Fibroblast of mammary gland (primary cell): ENCODE measurements around the gene ABCC2.

Experiments used
- DNase-seq: peaks from one replicate; pipeline ENCODE4 v3.0.0-alpha.2; 2010; ENCODE audit warnings: low read depth
- H3K4me3 ChIP-seq: 2 replicates; pipeline ENCODE4 v1.5.1; 2011; ENCODE audit warnings: low read depth, mild to moderate bottlenecking, low read length, moderate library complexity; ENCODE audit not compliant: control insufficient read depth
- TF ChIP-seq, protein P1 (sequence below): conservative IDR thresholded peaks from 2 replicates; pipeline ENCODE4 v1.5.1; 2011; ENCODE audit warnings: low read depth, low read length, inconsistent platforms; ENCODE audit not compliant: control insufficient read depth, insufficient read depth

The ABCC2 gene

DNA sequence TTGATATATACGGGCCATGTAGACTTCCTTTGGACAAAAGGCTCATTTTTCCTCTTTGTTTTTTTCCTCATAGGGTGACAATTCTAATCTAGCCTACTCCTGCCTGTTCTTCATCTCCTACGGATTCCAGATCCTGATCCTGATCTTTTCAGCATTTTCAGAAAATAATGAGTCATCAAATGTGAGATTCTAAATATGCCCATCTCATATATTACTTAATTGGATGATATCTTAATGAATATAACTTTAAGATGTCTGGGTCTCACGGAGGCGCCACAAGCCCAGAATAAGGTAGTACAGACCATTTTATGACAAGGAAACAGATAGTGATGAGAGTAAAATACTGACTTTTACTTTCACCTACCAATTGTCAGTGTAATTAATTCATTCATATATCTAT lies 11.4 kb downstream of the ABCC2 start:
- TF ChIP-seq, protein P1, sequence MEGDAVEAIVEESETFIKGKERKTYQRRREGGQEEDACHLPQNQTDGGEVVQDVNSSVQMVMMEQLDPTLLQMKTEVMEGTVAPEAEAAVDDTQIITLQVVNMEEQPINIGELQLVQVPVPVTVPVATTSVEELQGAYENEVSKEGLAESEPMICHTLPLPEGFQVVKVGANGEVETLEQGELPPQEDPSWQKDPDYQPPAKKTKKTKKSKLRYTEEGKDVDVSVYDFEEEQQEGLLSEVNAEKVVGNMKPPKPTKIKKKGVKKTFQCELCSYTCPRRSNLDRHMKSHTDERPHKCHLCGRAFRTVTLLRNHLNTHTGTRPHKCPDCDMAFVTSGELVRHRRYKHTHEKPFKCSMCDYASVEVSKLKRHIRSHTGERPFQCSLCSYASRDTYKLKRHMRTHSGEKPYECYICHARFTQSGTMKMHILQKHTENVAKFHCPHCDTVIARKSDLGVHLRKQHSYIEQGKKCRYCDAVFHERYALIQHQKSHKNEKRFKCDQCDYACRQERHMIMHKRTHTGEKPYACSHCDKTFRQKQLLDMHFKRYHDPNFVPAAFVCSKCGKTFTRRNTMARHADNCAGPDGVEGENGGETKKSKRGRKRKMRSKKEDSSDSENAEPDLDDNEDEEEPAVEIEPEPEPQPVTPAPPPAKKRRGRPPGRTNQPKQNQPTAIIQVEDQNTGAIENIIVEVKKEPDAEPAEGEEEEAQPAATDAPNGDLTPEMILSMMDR: no peak
- no peak overlapping the region for H3K4me3 ChIP-seq
- no peak for DNase-seq

DNA sequence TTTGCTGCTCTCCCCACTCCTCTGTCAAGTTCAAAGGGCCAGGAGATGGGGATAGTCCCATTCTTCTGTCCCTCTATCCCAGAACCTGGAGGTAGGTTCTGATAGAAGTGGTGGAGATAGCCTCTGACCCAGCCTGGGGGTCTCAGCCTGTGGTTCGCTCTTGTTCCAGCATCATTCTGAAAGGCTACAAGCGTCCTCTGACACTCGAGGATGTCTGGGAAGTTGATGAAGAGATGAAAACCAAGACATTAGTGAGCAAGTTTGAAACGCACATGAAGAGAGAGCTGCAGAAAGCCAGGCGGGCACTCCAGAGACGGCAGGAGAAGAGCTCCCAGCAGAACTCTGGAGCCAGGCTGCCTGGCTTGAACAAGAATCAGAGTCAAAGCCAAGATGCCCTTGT lies 14.5 kb downstream of the ABCC2 start:
- H3K4me3 ChIP-seq: no peak overlapping the region
- TF ChIP-seq, protein P1: no peak
- DNase-seq: no peak

DNA sequence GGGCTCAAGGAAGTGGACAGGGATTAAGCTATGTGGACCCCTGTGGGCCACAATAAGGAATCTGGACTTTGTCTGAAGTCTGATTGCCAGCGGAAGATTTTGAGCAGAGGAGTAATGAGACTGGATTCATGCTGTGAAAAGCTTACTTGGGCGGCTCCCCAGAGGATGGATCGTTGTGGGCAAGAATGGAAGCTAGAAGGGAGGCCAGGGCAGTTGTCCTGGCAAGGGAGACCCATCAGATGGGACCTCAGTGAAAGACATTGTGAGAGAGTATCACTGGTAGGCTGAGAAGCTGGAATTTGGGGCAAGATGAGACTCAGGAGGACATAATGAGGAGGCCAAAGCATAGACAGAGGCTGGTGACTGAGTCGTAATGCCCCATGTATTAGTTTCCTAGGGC lies 15.6 kb downstream of the ABCC2 start:
- H3K4me3 ChIP-seq: no peak overlapping the region
- TF ChIP-seq, protein P1: no peak
- DNase-seq: no peak

DNA sequence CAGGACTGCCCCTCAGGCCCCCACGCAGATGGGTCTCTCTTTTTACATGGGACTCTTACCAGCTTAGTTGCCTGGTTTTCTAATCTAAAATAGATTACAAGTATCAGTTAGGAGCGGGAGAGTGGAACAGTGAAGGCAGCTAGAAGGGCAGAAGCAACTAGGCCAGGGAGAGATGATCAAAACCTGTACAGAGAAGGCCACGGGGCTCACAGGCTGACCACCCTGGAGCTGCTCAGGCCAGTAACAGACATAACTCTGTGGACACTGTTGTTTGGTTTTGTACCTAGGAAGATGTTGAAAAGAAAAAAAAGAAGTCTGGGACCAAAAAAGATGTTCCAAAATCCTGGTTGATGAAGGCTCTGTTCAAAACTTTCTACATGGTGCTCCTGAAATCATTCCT lies 16.5 kb downstream of the ABCC2 start:
- TF ChIP-seq, protein P1: no peak
- H3K4me3 ChIP-seq: no peak overlapping the region
- DNase-seq: no peak

DNA sequence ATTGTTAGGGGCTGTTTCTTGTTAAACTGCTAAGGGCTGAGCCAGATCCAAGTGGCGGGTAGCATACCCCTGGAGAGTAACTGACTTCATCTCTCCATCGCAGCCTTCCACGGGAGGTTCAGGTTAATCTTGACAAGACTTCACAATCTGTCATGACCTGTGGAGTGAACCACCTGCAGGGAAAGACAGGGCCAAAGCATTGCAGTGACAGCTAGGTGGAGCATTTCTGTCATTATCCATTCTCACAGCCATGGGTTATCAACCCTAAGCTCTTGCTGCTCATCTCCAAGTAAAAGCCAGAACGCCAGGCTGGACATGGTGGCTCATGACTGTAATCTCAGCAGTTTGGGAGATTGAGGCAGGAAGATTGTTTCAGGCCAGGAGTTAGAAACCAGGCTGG lies 17.2 kb downstream of the ABCC2 start:
- TF ChIP-seq, protein P1: no peak
- no peak overlapping the region for H3K4me3 ChIP-seq
- DNase-seq: no peak

DNA sequence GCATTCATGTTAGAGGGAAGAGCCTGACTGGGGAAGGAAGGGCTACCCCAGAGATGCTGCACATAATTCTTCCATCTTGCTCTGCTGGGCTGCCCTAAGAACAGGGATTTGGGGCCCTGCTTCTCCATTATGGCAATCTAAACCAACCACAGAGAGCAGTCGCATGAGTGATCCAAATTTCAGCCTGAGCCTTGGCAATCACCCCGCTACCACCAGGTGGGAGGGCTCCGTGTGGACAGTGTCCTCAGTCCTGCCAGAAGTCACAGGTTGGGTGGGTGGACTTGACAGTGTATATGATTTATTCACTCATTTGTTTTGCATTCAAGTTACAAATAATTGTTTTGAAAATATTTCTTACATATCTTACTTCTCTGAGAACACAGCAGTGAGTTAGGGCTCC lies 22.0 kb downstream of the ABCC2 start:
- no peak overlapping the region for H3K4me3 ChIP-seq
- TF ChIP-seq, protein P1: no peak
- DNase-seq: no peak

DNA sequence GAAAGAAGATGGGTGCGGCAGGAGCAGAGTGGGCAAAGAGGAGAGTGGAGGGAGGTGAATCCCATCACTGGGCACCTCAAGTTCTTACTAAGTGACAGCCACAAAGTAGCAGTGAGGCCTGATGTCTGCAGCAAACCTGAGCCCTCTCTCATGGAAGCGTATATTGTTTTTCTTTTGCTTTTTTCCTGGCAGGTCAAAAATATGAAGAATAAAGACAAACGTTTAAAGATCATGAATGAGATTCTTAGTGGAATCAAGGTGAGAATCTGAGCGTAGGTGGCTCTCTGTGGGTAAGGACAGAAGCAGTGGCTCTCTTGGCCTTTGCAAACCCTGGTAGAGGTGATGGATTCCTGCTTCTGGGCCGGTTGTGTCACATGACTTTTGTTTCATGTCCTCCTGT lies 22.8 kb downstream of the ABCC2 start:
- TF ChIP-seq, protein P1: no peak
- no peak for DNase-seq
- no peak overlapping the region for H3K4me3 ChIP-seq
